Spleen (tissue), 11 donors: ENCODE results near the gene CALHM3. TPM values are rescaled to one million over a fixed set of nuclear protein-coding genes. Genes with fewer than 3 reads are reported as not detected.

ENCODE experiments used
- DNase-seq: peaks from one replicate; pipeline ENCODE4 v3.0.0-alpha.2; 2020
- H3K27ac ChIP-seq, 8 donors: fragments of 200-600 bp; sonication (generic) in 7 of 8; 1 replicate in 4 of 8; 2 replicates in 4 of 8; pipeline versions ENCODE4 v1.5.0 to v1.8.0; 2016 to 2021; ENCODE audit warnings: inconsistent platforms in 4 of 8, mild to moderate bottlenecking in 4 of 8, moderate library complexity in 1 of 8
- H3K27me3 ChIP-seq, 7 donors: fragments of 200-600 bp; sonication (generic) in 6 of 7; replicated peaks in 1 of 7; 1 replicate in 4 of 7; 2 replicates in 3 of 7; pipeline versions ENCODE4 v1.5.0 to v1.8.0; 2016 to 2021; ENCODE audit warnings: inconsistent platforms in 3 of 7, mild to moderate bottlenecking in 1 of 7
- H3K36me3 ChIP-seq, 6 donors: fragments of 200-600 bp; sonication (generic) in 5 of 6; 1 replicate in 4 of 6; 2 replicates in 2 of 6; pipeline versions ENCODE4 v1.5.0 to v1.8.0; 2016 to 2021; ENCODE audit warnings: inconsistent platforms in 2 of 6
- H3K4me1 ChIP-seq, 6 donors: fragments of 200-600 bp; sonication (generic) in 5 of 6; 1 replicate in 3 of 6; 2 replicates in 3 of 6; pipeline versions ENCODE4 v1.5.0 to v1.8.0; 2016 to 2021; ENCODE audit warnings: inconsistent platforms in 3 of 6
- H3K4me3 ChIP-seq, 8 donors: fragments of 200-600 bp; sonication (generic) in 7 of 8; 1 replicate in 4 of 8; 2 replicates in 4 of 8; pipeline versions ENCODE4 v1.5.0 to v1.8.0; 2016 to 2021; ENCODE audit warnings: inconsistent platforms in 4 of 8, mild to moderate bottlenecking in 4 of 8, moderate library complexity in 2 of 8
- H3K9me3 ChIP-seq, 8 donors: fragments of 200-600 bp; sonication (generic) in 7 of 8; 1 replicate in 4 of 8; 2 replicates in 4 of 8; pipeline versions ENCODE4 v1.5.0 to v1.8.0; 2016 to 2021; ENCODE audit warnings: inconsistent platforms in 4 of 8
- POLR2A ChIP-seq, 3 donors: fragments of 450-650 bp; IDR thresholded peaks; one replicate each; pipeline ENCODE4 v1.5.1; 2017; ENCODE audit warnings: antibody characterized with exemption in 3 of 3, mild to moderate bottlenecking in 1 of 3
- POLR2AphosphoS5 ChIP-seq, 3 donors: sonication (generic); formaldehyde crosslinking; IDR thresholded peaks; one replicate each; pipeline ENCODE4 v1.5.1; 2017; ENCODE audit warnings: antibody characterized with exemption in 3 of 3
- WGBS, 5 donors: extraction: QIAGEN DNeasy Blood & Tissue Kit in 3 of 5; methylation state at CpG; one replicate each; pipeline versions ENCODE4 v1.1.5 to v1.1.7; 2013 to 2018; 5-methylcytosine and 5-hydroxymethylcytosine counted together
- intact Hi-C: fragments of 100-400 bp; cut with DNase I; formaldehyde crosslinking; loops from one replicate; pipeline ENCODE4 v1.15.0; 2023; ENCODE audit warnings: low total_unique reads
- polyA plus RNA-seq, 3 donors: library from polyadenylated mRNA; stranded (reverse); fragments of 200-250 nt; gene quantifications; one replicate each; pipeline ENCODE4 v1.2.1, GENCODE V29; 2013
- total RNA-seq, 7 donors: library from RNA; depleted of rRNA in 3 of 7; stranded (reverse); fragments of >200 nt in 3 of 7; fragmentation: NEBNext Ultra II Directional in 4 of 7; extraction: Animal tissue kit (Norgen Biotek cat#: 25700) in 4 of 7; gene quantifications; one replicate each; pipeline versions ENCODE4 v1.1.0 to v1.2.1, GENCODE V29; 2016 to 2021
- TF ChIP-seq, protein P1 (sequence below), 11 experiments: fragments of 200-600 bp in 7 of 11; fragments of 450-650 bp in 4 of 11; sonication (generic) in 4 of 11; IDR thresholded peaks in 8 of 11; conservative IDR thresholded peaks in 3 of 11; 1 replicate in 7 of 11; 2 replicates in 4 of 11; pipeline versions ENCODE4 v1.4.0 to v1.8.0; 2016 to 2021; ENCODE audit warnings: antibody characterized with exemption in 11 of 11, inconsistent platforms in 4 of 11, mild to moderate bottlenecking in 1 of 11
- donor health status: healthy with polysubstance abuse.
- donor health status: DM: no; HTN: no; CAD: no; lungs with moderate emphysema.
- donor health status: DM: no; HTN: no; CAD: no.
- donor health status: Bipolar disorder and iron deficiency.
- donor health status: healthy.
- donor health status: DM: no; HTN: no; CAD: no.
- donor health status: DM: yes; HTN: yes; CAD: no.

The CALHM3 gene
- total and polyA plus RNA-seq, 10 donors = 0.03 TPM; not detected in 9

DNA sequence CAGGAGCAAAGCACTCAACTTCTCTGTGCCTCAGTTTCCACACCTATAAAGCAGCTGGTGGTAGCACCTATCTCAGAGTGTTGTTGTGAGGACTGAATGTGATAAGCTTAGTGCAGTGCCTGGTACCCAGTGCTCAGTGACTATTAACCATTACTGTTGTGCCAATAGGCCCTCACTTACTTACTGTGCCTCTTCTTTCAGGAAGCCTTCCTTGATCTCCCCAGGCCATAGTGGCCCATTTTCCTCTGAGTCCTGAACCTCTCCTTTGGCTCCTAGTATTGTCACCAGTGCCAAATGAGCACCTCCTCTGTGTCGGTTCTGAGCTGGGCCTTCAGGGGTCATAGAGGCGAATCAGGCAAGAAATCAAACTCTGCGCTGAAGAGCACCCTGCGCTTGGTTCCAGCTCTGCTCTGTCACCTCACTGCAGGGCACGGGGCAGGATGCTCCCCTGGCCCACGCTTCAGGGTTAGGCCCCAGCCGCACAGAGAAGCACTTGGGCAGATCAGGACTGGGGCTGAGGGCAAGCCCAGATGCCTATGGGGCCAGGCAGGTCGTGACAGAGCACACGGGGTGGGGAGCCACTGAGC is 22.9 kb downstream of the CALHM3 start:
- TF ChIP-seq POLR2AphosphoS5 (IDR thresholded peaks at IDR 0.05) (no peak), POLR2A (IDR thresholded peaks at IDR 0.05) (no peak)
- TF ChIP-seq, protein P1, sequence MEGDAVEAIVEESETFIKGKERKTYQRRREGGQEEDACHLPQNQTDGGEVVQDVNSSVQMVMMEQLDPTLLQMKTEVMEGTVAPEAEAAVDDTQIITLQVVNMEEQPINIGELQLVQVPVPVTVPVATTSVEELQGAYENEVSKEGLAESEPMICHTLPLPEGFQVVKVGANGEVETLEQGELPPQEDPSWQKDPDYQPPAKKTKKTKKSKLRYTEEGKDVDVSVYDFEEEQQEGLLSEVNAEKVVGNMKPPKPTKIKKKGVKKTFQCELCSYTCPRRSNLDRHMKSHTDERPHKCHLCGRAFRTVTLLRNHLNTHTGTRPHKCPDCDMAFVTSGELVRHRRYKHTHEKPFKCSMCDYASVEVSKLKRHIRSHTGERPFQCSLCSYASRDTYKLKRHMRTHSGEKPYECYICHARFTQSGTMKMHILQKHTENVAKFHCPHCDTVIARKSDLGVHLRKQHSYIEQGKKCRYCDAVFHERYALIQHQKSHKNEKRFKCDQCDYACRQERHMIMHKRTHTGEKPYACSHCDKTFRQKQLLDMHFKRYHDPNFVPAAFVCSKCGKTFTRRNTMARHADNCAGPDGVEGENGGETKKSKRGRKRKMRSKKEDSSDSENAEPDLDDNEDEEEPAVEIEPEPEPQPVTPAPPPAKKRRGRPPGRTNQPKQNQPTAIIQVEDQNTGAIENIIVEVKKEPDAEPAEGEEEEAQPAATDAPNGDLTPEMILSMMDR (IDR thresholded peaks at IDR 0.05 in 8 of 11, conservative IDR thresholded peaks at IDR 0.05 in 3 of 11) = no peak
- H3K27me3 ChIP-seq = peaks cover 0 to 7% (median 0%) of the 10 kb centered on the region in 7 donors
- WGBS, 5 donors = 81 to 93% (median 90%) methylated on average over 8 to 9 of the region's 9 CpGs
- H3K36me3 ChIP-seq = no peaks in the 10 kb centered on the region
- H3K27ac ChIP-seq = no peak overlapping the region
- H3K4me1 ChIP-seq = peaks cover 0 to 45% (median 25%) of the 10 kb centered on the region in 6 donors
- no peak for DNase-seq
- intact Hi-C loops = no loop called here
- H3K9me3 ChIP-seq = no peaks in the 10 kb centered on the region
- no peak overlapping the region for H3K4me3 ChIP-seq

DNA sequence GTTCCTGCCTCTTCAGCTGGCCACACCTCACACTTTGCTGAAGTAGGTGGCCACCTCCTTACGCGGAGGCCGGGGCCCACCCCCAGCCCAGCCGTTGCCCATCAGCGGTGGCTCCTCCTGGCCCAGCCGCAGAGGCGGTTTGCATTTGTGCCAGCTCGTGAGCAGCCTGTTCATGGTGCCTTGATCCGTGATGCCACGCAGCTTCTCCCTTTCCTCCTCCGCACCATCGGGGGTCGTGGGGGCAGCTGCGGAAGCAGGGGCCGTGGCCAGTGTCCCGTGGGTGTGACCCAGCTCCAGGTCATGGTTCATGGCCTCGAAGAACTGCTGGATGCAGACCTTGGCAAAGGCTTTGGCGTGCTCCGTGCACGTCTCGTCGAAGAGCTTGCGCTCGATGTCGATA is 23.8 kb downstream of the CALHM3 start:
- H3K9me3 ChIP-seq = no peaks in the 10 kb centered on the region
- DNase-seq = no peak
- no peak overlapping the region for H3K27ac ChIP-seq
- H3K27me3 ChIP-seq = peaks cover 0 to 7% (median 0%) of the 10 kb centered on the region in 7 donors
- no peak overlapping the region for H3K4me3 ChIP-seq
- no peak for TF ChIP-seq POLR2AphosphoS5 (IDR thresholded peaks at IDR 0.05)
- peaks cover 0 to 4% (median 0%) of the 10 kb centered on the region in 6 donors for H3K36me3 ChIP-seq
- intact Hi-C loops = no loop called here
- 88 to 95% (median 89%) methylated on average over 23 to 25 of the region's 25 CpGs for WGBS, 5 donors
- peaks cover 6 to 55% (median 34%) of the 10 kb centered on the region in 6 donors for H3K4me1 ChIP-seq

DNA sequence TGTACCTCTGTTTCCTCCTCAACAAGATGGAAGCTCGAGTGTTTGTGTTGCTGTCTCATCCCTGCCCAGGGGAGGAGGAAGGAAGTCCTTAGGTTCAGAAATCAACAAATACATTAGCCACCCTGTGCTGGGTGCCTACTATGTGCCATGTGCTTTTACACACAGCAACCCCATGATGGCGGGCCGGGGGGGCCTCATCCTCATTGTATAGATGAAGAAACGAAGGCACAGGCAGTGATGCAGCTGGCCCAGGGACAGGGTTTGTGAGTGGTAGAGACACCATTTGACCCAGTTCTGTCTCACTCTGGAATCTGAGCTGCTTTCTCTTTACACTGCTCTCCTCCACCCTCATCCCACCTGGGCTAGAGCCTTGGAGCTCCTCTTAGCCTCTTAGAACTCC is 25.0 kb downstream of the CALHM3 start:
- TF ChIP-seq POLR2A (IDR thresholded peaks at IDR 0.05) (no peak), POLR2AphosphoS5 (IDR thresholded peaks at IDR 0.05) (no peak)
- TF ChIP-seq, protein P1 (IDR thresholded peaks at IDR 0.05 in 8 of 11, conservative IDR thresholded peaks at IDR 0.05 in 3 of 11) = no peak
- Histone ChIP-seq H3K4me3 (no peak overlapping the region), H3K9me3 (no peaks in the 10 kb centered on the region), H3K27ac (no peak overlapping the region), H3K36me3 (peaks cover 0 to 16% (median 8%) of the 10 kb centered on the region in 6 donors), H3K4me1 (peaks cover 18 to 60% (median 46%) of the 10 kb centered on the region in 6 donors), H3K27me3 (peaks cover 0 to 7% (median 0%) of the 10 kb centered on the region in 7 donors)
- DNase-seq = no peak
- 70 to 85% (median 75%) methylated on average over 4 of the region's 4 CpGs for WGBS, 5 donors
- intact Hi-C loops = loop anchor here (5.0 kb wide), 1 partner anchor 37 kb away; no protein-coding TSS in a partner anchor

DNA sequence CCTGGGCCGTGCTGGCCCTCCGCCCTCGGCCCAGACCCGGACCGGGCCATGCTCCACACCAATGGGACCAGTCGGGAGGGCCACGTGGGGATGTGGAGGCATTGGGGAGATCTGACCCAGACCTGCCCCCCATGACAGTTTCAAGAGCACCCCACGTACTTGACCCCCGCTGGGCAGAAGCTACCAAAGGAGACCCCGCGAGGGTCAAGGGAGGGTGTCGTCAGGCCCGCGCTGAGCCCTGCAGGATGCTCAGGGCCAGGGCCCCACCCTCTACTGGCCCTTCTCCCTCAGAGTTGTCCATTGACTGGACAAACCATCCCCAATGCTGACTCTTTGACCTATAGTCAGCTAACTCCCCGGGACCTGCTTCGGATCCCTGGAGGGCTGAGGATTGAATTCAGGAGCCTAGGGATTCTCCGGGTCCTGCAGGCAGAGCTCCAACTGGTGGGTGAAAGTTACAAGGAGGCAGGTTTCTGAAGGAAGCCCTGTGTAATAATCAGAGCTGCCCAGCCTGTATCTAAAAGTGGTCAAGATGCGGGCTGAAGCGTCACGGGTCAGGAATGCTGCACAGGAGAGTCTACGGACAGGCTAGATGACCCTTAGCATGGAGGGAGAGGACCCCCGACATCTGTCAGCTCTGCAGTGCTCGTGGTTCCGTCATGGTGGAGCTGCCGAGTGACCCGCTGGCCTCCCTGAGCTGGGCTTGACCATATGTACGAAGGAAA is 26.4 kb downstream of the CALHM3 start:
- no peaks in the 10 kb centered on the region for H3K9me3 ChIP-seq
- TF ChIP-seq POLR2A (IDR thresholded peaks at IDR 0.05) (no peak), POLR2AphosphoS5 (IDR thresholded peaks at IDR 0.05) (no peak)
- TF ChIP-seq, protein P1 (IDR thresholded peaks at IDR 0.05 in 8 of 11, conservative IDR thresholded peaks at IDR 0.05 in 3 of 11) = no peak
- H3K4me3 ChIP-seq = peak overlapping the region; percentile 66 to 89 (median 82)
- intact Hi-C loops = loop anchor here (5.0 kb wide), 1 partner anchor 35 kb away; no protein-coding TSS in a partner anchor
- 32 to 53% (median 37%) methylated on average over 19 to 27 of the region's 27 CpGs for WGBS, 5 donors
- H3K27me3 ChIP-seq = peaks cover 0 to 7% (median 0%) of the 10 kb centered on the region in 7 donors
- H3K36me3 ChIP-seq = peaks cover 0 to 30% (median 14%) of the 10 kb centered on the region in 6 donors
- H3K4me1 ChIP-seq = peaks cover 31 to 68% (median 55%) of the 10 kb centered on the region in 6 donors
- no peak for DNase-seq
- peak overlapping the region; percentile 83 to 92 (median 90) for H3K27ac ChIP-seq
